AG10803 (cell line): Measurements from ENCODE around the gene CHP2.
"Not testable (repeated sequence)": the region's sequence is repeated elsewhere in the genome, so short reads cannot be mapped to it uniquely, and the experiment has no call there.

Experiments used
- DNase-seq: peaks from one replicate; pipeline ENCODE4 v3.0.0; 2010; ENCODE audit warnings: low read depth
- H3K4me3 ChIP-seq: 2 replicates; pipeline ENCODE4 v1.5.1; 2011; ENCODE audit warnings: mild to moderate bottlenecking, low read length, control low read depth
- CTCF ChIP-seq: conservative IDR thresholded peaks from 2 replicates; pipeline ENCODE4 v1.5.1; 2011; ENCODE audit warnings: mild to moderate bottlenecking, low read length, control low read depth, inconsistent platforms

The CHP2 gene

DNA sequence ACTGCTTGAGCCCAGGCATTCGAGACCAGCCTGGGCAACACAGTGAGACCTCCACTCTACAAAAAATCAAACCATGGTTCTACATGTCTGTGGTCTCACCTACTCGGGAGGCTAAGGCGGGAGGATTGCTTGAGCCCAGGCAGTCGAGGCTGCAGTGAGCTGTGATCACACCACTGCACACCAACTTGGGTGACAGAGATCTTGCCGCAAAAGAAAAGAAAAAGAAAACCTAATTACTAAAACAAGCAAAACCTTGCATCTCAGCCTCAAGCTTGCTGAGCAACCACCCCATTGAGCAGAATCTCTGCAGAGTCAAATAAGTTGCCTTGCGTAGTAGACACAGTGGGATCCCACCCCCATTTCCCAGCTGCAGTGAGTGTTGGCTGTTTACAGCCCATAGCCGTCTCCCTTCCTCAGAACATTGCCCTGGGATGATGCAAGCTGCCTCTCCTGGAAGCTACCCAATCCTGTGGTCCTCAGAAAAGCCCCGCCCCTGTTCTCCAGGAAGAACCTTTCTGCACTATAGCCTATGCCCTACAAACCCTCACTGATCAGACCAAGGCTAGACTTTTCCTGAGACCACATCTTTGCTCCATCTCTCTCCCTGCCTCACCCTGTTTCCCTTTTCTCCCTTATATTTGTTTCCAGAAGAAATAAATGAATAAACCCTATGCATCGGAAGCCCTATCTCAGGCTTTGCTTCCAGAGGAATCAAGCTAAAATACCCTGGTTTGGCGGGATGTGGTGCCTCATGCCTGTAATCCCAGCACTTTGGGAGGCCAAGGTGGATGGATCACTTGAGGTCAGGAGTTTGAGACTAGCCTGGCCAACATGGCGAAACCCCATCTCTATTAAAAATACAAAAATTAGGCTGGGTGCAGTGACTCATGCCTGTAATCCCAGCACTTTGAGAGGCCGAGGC is 25.1 kb upstream of the CHP2 start:
- H3K4me3 ChIP-seq = no peak overlapping the region
- peak; percentile 36 for DNase-seq
- TF ChIP-seq CTCF = no peak

GRCh38 chr16:23734176-23734893 is 20.5 kb upstream of the CHP2 start:
- TF ChIP-seq CTCF = no peak
- no peak for DNase-seq
- H3K4me3 ChIP-seq = no peak overlapping the region

GRCh38 chr16:23737423-23738028 is 17.3 kb upstream of the CHP2 start:
- not testable (repeated sequence) for H3K4me3 ChIP-seq, DNase-seq

GRCh38 chr16:23739516-23739915 is 15.3 kb upstream of the CHP2 start:
- TF ChIP-seq CTCF = no peak
- no peak overlapping the region for H3K4me3 ChIP-seq
- DNase-seq = no peak

- H3K4me3 ChIP-seq = no peak overlapping the region
- no peak for DNase-seq
- no peak for TF ChIP-seq CTCF
Measured at GRCh38 chr16:23741675-23742303, 13.0 kb upstream of the CHP2 start.

GRCh38 chr16:23742766-23743165 is 12.1 kb upstream of the CHP2 start:
- no peak for DNase-seq
- TF ChIP-seq CTCF = no peak

GRCh38 chr16:23745263-23745662 is 9.6 kb upstream of the CHP2 start:
- H3K4me3 ChIP-seq = no peak overlapping the region
- DNase-seq = no peak
- TF ChIP-seq CTCF = no peak

More at GRCh38 chr16:23742766-23743165, 12.1 kb upstream of the CHP2 start:
- H3K4me3 ChIP-seq = no peak overlapping the region
